IPS-15b (cell line): ENCODE results near the gene KLK10.

ENCODE experiments used
- H3K27me3 ChIP-seq: one replicate; pipeline ENCODE4 v1.6.1; 2013; ENCODE audit warnings: low read length; ENCODE audit not compliant: control insufficient read depth, insufficient read depth
- H3K36me3 ChIP-seq: one replicate; pipeline ENCODE4 v1.6.1; 2013; ENCODE audit warnings: low read length; ENCODE audit not compliant: control insufficient read depth, insufficient read depth
- H3K4me1 ChIP-seq: one replicate; pipeline ENCODE4 v1.6.1; 2013; ENCODE audit warnings: mild to moderate bottlenecking, low read length; ENCODE audit not compliant: control insufficient read depth, insufficient read depth
- H3K4me3 ChIP-seq: one replicate; pipeline ENCODE4 v1.5.1; 2013; ENCODE audit warnings: low read depth, low read length
- H3K9ac ChIP-seq: one replicate; pipeline ENCODE4 v1.6.1; 2013; ENCODE audit warnings: low read depth, mild to moderate bottlenecking, low read length
- H3K9me3 ChIP-seq: one replicate; pipeline ENCODE4 v1.6.1; 2013; ENCODE audit warnings: mild to moderate bottlenecking, low read length; ENCODE audit not compliant: control insufficient read depth, insufficient read depth

KLK10 gene

DNA sequence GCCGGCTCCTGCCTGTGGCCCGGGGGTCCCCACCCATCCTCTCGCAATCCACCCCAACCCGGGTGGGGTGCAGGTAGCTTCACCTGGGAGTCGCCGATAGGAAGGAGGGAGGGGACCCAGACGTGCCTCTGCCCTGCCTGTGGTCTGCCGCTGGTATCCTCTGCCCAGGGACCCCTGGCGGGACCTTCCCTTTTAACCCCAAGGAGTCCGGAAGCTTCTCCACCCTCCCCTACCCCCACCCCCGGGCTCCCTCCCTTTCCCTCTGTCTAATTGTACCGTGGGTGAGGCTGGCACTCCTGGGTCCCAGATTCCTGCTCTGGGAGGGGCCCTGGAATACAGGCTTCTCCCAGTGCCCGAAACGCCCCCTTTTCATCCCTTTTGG is at the start of gene KLK10:
Gene KLK10 (minus strand): TSS at position 166 of the 382 bp plus-strand sequence. CDS start 579 bp downstream, outside the sequence.
- H3K4me1 ChIP-seq: no peaks in the 10 kb centered on the region
- H3K9me3 ChIP-seq: no peaks in the 10 kb centered on the region
- no peak within 1 kb of the TSS for H3K9ac ChIP-seq
- no peaks in the 10 kb centered on the region for H3K36me3 ChIP-seq
- H3K4me3 ChIP-seq: peak within 1 kb of the TSS; percentile 59
- peaks cover 26% of the 10 kb centered on the region for H3K27me3 ChIP-seq

GRCh38 chr19:51066393-51067186 is 47.1 kb upstream of the KLK10 start:
- Histone ChIP-seq H3K36me3 (no peaks in the 10 kb centered on the region), H3K9me3 (no peaks in the 10 kb centered on the region), H3K9ac (no peak overlapping the region), H3K4me3 (no peak overlapping the region), H3K4me1 (peaks cover 5% of the 10 kb centered on the region), H3K27me3 (peaks cover 2% of the 10 kb centered on the region)

DNA sequence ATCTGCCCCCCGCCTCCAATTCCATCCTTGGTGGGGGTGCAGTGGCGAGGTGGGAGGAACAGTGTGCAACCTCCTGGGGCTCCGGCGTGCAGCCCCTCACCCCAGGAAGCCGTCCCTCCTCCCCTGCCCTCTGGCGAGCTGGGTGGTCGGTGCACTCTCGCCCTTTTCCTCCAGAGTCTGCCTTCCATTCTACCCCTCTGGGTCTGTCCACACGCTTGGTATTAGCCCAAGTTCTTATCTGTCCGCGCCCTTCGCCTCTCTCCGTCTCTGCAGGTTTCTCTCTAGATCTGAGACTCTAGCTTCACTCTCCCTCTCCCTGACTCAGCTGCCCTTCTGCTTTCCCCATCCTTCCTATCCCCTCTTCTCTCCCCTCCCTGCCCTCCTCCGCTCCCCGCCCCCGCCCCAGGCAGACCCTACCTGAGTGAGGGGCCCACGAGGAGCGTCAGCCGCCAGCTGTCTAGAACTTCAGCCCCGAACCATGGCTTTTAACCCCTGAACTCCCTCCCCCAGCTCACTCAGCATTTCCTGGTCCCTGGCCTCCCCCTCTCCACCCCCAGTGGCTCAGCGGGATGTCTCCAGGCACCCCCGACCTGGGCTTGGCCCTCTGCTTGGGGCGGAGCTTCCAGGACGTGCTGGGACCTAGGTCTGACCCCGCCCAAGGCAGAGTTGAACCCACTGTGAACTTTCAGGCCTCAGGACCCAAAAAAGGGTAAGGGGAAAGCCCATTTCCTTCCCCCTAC is 45.9 kb upstream of the KLK10 start:
- peaks cover 2% of the 10 kb centered on the region for H3K27me3 ChIP-seq
- peaks cover 5% of the 10 kb centered on the region for H3K4me1 ChIP-seq
- no peaks in the 10 kb centered on the region for H3K9me3 ChIP-seq
- peak overlapping the region; percentile 82 for H3K4me3 ChIP-seq
- H3K36me3 ChIP-seq: no peaks in the 10 kb centered on the region
- no peak overlapping the region for H3K9ac ChIP-seq

DNA sequence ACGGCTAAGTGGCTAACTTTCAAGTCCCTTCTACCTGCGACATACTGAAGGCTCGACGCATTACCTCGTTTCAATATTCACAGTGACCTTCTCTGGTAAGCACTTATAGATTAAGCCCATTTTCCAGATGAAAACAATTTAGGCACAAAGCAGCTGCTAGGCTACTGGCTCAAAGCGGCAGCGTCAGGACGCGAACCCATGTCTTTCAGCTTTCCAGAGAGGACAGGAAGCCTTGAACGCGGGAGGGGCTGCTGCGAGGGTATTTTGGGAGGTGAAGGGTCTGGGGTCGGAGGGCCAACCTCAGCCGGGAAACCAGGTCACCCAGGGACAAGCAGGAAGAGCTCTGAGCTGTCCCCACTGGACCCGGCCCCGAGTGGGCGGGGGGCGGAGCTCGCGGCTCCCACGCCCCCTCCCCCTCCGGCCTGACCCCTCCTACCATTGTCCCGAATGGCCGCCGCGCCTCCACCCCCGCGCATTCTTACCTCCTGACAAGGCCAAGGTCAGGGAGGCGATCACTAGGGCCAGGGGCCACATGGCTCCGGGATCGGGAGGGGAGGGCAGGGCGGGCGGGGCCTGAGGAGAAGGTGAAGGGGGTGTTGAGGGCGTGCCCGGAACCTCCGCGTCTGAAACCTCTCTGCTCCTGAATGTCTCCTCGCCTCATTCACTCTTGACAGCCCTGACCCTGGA is 45.2 kb upstream of the KLK10 start, which contains the start of gene KLK13:
Gene KLK13 (minus strand): TSS at position 559 of the 687 bp plus-strand sequence. CDS start 25 bp downstream, at position 534.
- no peak within 1 kb of the TSS for H3K9ac ChIP-seq
- no peaks in the 10 kb centered on the region for H3K9me3 ChIP-seq
- H3K36me3 ChIP-seq: no peaks in the 10 kb centered on the region
- peaks cover 2% of the 10 kb centered on the region for H3K27me3 ChIP-seq
- H3K4me1 ChIP-seq: peaks cover 5% of the 10 kb centered on the region
- peak within 1 kb of the TSS; percentile 82 for H3K4me3 ChIP-seq

GRCh38 chr19:51063664-51064063 is 44.2 kb upstream of the KLK10 start:
- no peak overlapping the region for H3K4me3 ChIP-seq

DNA sequence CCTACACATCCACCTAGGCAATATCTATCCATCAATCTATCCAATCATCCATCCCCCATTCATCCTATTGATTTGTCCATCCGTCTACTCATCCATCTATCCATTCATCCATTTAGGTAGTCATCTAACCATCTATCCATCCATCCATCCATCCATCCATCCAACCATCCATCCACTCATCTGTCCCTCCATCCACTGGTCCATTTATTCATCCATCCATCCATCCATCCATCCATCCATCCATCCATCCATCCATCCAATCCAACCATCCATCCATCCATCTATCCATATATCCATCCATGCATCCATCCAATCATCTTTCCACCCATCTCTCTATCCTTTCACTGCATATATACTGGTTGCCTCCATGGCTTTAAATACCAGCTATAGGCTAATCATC is 41.5 kb upstream of the KLK10 start:
- Histone ChIP-seq H3K27me3 (no peaks in the 10 kb centered on the region), H3K4me3 (no peak overlapping the region), H3K9me3 (no peaks in the 10 kb centered on the region), H3K36me3 (no peaks in the 10 kb centered on the region), H3K4me1 (peaks cover 3% of the 10 kb centered on the region), H3K9ac (no peak overlapping the region)

More at GRCh38 chr19:51063664-51064063, 44.2 kb upstream of the KLK10 start:
- no peaks in the 10 kb centered on the region for H3K36me3 ChIP-seq
- H3K4me1 ChIP-seq: peaks cover 5% of the 10 kb centered on the region
- H3K9ac ChIP-seq: no peak overlapping the region
- no peaks in the 10 kb centered on the region for H3K27me3 ChIP-seq
- no peaks in the 10 kb centered on the region for H3K9me3 ChIP-seq

- Histone ChIP-seq H3K36me3 (no peaks in the 10 kb centered on the region), H3K9me3 (no peaks in the 10 kb centered on the region), H3K9ac (no peak overlapping the region)
These were observed 40.8 kb upstream of the KLK10 start for GRCh38 chr19:51060336-51060735.

GRCh38 chr19:51059715-51060114 is 40.2 kb upstream of the KLK10 start:
- Histone ChIP-seq H3K9me3 (no peaks in the 10 kb centered on the region), H3K9ac (no peak overlapping the region), H3K4me1 (no peaks in the 10 kb centered on the region), H3K4me3 (no peak overlapping the region), H3K27me3 (no peaks in the 10 kb centered on the region), H3K36me3 (no peaks in the 10 kb centered on the region)

More at GRCh38 chr19:51060336-51060735, 40.8 kb upstream of the KLK10 start:
- no peak overlapping the region for H3K4me3 ChIP-seq
- H3K4me1 ChIP-seq: no peaks in the 10 kb centered on the region
- no peaks in the 10 kb centered on the region for H3K27me3 ChIP-seq

GRCh38 chr19:51055866-51056265 is 36.4 kb upstream of the KLK10 start:
- H3K9ac ChIP-seq: no peak overlapping the region
- no peaks in the 10 kb centered on the region for H3K36me3 ChIP-seq
- peaks cover 2% of the 10 kb centered on the region for H3K4me1 ChIP-seq
- no peak overlapping the region for H3K4me3 ChIP-seq
- no peaks in the 10 kb centered on the region for H3K9me3 ChIP-seq
- H3K27me3 ChIP-seq: no peaks in the 10 kb centered on the region

DNA sequence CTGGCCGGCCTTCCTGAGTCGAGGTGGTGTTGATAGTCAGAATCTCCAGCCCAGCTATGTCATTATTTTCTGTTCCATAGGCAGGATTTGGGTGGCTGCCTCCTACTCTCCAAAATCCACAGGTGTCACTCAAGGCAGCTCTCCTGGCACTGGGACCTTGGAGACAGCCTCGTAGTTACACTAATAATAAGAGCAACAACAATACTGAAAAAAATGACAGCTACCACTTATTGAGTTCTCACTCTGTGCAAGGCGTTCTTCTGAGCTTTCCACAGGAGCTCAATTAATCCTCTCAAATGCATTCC is 27.5 kb upstream of the KLK10 start:
- Histone ChIP-seq H3K27me3 (no peaks in the 10 kb centered on the region), H3K9me3 (no peaks in the 10 kb centered on the region), H3K36me3 (no peaks in the 10 kb centered on the region), H3K4me1 (peaks cover 13% of the 10 kb centered on the region), H3K4me3 (peak overlapping the region; percentile 36), H3K9ac (no peak overlapping the region)

GRCh38 chr19:51044327-51044726 is 24.8 kb upstream of the KLK10 start:
- Histone ChIP-seq H3K9me3 (no peaks in the 10 kb centered on the region), H3K4me1 (peaks cover 13% of the 10 kb centered on the region), H3K4me3 (no peak overlapping the region), H3K9ac (no peak overlapping the region), H3K27me3 (no peaks in the 10 kb centered on the region), H3K36me3 (no peaks in the 10 kb centered on the region)
